ENCODE measurements around the gene OSTF1. TPM values are rescaled to one million over a fixed set of nuclear protein-coding genes. Genes with fewer than 3 reads are reported as not detected.

The OSTF1 gene
- total and polyA plus RNA-seq, 10 of the 15 experiments (the other 5 are each of a cell fraction or from before 2014, with no cell fraction given) = 36.2 to 82.4 (median 46.9) TPM

DNA sequence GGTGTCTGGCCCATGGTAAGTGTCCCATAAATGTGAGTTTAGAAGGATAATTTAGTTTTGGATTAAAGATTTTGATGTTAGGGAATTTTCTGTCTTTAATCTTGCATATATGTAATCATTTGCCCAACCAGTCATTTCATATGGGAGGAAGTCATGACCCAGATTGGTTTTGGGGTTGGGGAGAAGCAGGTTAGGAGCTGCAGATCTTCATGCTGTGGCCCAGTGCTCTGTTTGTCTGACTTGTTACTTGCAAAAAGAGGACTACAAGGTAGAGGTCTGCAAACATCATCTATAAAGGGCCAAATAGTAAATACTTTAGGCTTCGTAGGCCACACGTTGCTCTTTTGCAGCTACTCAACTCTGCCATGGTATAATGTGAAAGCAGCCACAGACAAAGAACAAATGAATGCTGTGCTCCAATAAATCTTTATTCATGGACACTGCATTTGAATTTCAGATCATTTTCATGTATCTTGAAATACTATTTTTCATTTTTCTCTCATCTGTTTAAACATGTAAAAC is 16.8 kb downstream of the OSTF1 start:
- in situ Hi-C loops (cut with MboI) (no loop called here), intact Hi-C loops (cut with micrococcal nuclease; ENCODE audit: unreplicated experiment) (no loop called here)
- FAIRE-seq (no peak), DNase-seq (ENCODE audit: low read depth, low spot score) (no peak), ATAC-seq (no peak)
- Histone ChIP-seq H3K36me3 (ENCODE audit: control insufficient read depth in 2 of 2, insufficient read depth in 2 of 2, low read length in 1 of 2) (peaks cover 0 to 4% of the 10 kb centered on the region in 2 experiments; a peak in 1 of 4 replicates), H3K4me1 (ENCODE audit: control insufficient read depth, insufficient read depth, low read length) (no peaks in the 10 kb centered on the region), H3K9ac (ENCODE audit: control insufficient read depth, insufficient read depth, low read length) (no peak overlapping the region), H3K27me3 (replicated peaks in 1 of 2; ENCODE audit: control insufficient read depth in 2 of 2, insufficient read depth in 2 of 2, low read length in 1 of 2) (no peaks in the 10 kb centered on the region), H4K20me1 (ENCODE audit: control insufficient read depth, insufficient read depth) (no peaks in the 10 kb centered on the region; the same call in 1 of the 2 replicates), H3K4me3 (no peak overlapping the region), H3K4me2 (ENCODE audit: control insufficient read depth, insufficient read depth) (no peak overlapping the region), H3K79me2 (ENCODE audit: control insufficient read depth, insufficient read depth, low read length) (peaks cover 2% of the 10 kb centered on the region), H3K9me3 (replicated peaks; ENCODE audit: control insufficient read depth, insufficient read depth, low read length) (no peaks in the 10 kb centered on the region), H2AFZ (ENCODE audit: control insufficient read depth, low read depth, low read length) (no peak overlapping the region), H3K27ac (ENCODE audit: control insufficient read depth, insufficient read depth) (no peak overlapping the region)
- CTCF ChIA-PET = interaction anchor here (1.2 to 1.6 kb wide), 2 partner anchors 12 to 15 kb away, joined by 3 to 4 read pairs; no protein-coding TSS in a partner anchor
- RAD21 ChIA-PET (ENCODE audit: unreplicated experiment) = no interaction called here
- WGBS (ENCODE audit: insufficient coverage, insufficient replicate concordance, low lambda C conversion rate, missing lambda C conversion rate) = 97% methylated on average over 2 of the region's 2 CpGs
- POLR2A ChIA-PET = no interaction called here
- SMC1A ChIA-PET (ENCODE audit: uncharacterized antibody, unreplicated experiment) = interaction anchor here (1.0 to 1.4 kb wide), 2 partner anchors 13 to 30 kb away, joined by 3 to 4 read pairs; no protein-coding TSS in a partner anchor
- no TSS peak for BruUV-seq (replicated peaks)
- TF ChIP-seq CBFB (IDR thresholded peaks at IDR 0.05; ENCODE audit: low read depth) = no peak
- TF ChIP-seq, protein P1, sequence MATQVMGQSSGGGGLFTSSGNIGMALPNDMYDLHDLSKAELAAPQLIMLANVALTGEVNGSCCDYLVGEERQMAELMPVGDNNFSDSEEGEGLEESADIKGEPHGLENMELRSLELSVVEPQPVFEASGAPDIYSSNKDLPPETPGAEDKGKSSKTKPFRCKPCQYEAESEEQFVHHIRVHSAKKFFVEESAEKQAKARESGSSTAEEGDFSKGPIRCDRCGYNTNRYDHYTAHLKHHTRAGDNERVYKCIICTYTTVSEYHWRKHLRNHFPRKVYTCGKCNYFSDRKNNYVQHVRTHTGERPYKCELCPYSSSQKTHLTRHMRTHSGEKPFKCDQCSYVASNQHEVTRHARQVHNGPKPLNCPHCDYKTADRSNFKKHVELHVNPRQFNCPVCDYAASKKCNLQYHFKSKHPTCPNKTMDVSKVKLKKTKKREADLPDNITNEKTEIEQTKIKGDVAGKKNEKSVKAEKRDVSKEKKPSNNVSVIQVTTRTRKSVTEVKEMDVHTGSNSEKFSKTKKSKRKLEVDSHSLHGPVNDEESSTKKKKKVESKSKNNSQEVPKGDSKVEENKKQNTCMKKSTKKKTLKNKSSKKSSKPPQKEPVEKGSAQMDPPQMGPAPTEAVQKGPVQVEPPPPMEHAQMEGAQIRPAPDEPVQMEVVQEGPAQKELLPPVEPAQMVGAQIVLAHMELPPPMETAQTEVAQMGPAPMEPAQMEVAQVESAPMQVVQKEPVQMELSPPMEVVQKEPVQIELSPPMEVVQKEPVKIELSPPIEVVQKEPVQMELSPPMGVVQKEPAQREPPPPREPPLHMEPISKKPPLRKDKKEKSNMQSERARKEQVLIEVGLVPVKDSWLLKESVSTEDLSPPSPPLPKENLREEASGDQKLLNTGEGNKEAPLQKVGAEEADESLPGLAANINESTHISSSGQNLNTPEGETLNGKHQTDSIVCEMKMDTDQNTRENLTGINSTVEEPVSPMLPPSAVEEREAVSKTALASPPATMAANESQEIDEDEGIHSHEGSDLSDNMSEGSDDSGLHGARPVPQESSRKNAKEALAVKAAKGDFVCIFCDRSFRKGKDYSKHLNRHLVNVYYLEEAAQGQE (IDR thresholded peaks at IDR 0.05; ENCODE audit: low read depth, low read length) = no peak
- no peak for TF ChIP-seq ZNF384 (IDR thresholded peaks at IDR 0.05; ENCODE audit: borderline replicate concordance, low read depth, low read length)
- no peak for TF ChIP-seq POLR2AphosphoS5 (IDR thresholded peaks at IDR 0.05; ENCODE audit: low read length)
- TF ChIP-seq STAT3 (IDR thresholded peaks at IDR 0.05; ENCODE audit: low read depth, low read length) = no peak
- TF ChIP-seq, protein P2, sequence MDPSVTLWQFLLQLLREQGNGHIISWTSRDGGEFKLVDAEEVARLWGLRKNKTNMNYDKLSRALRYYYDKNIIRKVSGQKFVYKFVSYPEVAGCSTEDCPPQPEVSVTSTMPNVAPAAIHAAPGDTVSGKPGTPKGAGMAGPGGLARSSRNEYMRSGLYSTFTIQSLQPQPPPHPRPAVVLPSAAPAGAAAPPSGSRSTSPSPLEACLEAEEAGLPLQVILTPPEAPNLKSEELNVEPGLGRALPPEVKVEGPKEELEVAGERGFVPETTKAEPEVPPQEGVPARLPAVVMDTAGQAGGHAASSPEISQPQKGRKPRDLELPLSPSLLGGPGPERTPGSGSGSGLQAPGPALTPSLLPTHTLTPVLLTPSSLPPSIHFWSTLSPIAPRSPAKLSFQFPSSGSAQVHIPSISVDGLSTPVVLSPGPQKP (IDR thresholded peaks at IDR 0.05; ENCODE audit: low read depth, low read length) = no peak
- TF ChIP-seq RAD21 (IDR thresholded peaks at IDR 0.05; ENCODE audit: insufficient read depth, low read depth, low read length) = no peak
- no peak for TF ChIP-seq HDGF (IDR thresholded peaks at IDR 0.05)
- TF ChIP-seq RFX5 (IDR thresholded peaks at IDR 0.05; ENCODE audit: low read depth, low read length) = no peak
- no peak for TF ChIP-seq KAT2A (conservative IDR thresholded peaks at IDR 0.05; ENCODE audit: control insufficient read depth, low read depth, low read length)
- no peak for TF ChIP-seq IRF4 (IDR thresholded peaks at IDR 0.05; ENCODE audit: low read depth, low read length)
- TF ChIP-seq, protein P3, sequence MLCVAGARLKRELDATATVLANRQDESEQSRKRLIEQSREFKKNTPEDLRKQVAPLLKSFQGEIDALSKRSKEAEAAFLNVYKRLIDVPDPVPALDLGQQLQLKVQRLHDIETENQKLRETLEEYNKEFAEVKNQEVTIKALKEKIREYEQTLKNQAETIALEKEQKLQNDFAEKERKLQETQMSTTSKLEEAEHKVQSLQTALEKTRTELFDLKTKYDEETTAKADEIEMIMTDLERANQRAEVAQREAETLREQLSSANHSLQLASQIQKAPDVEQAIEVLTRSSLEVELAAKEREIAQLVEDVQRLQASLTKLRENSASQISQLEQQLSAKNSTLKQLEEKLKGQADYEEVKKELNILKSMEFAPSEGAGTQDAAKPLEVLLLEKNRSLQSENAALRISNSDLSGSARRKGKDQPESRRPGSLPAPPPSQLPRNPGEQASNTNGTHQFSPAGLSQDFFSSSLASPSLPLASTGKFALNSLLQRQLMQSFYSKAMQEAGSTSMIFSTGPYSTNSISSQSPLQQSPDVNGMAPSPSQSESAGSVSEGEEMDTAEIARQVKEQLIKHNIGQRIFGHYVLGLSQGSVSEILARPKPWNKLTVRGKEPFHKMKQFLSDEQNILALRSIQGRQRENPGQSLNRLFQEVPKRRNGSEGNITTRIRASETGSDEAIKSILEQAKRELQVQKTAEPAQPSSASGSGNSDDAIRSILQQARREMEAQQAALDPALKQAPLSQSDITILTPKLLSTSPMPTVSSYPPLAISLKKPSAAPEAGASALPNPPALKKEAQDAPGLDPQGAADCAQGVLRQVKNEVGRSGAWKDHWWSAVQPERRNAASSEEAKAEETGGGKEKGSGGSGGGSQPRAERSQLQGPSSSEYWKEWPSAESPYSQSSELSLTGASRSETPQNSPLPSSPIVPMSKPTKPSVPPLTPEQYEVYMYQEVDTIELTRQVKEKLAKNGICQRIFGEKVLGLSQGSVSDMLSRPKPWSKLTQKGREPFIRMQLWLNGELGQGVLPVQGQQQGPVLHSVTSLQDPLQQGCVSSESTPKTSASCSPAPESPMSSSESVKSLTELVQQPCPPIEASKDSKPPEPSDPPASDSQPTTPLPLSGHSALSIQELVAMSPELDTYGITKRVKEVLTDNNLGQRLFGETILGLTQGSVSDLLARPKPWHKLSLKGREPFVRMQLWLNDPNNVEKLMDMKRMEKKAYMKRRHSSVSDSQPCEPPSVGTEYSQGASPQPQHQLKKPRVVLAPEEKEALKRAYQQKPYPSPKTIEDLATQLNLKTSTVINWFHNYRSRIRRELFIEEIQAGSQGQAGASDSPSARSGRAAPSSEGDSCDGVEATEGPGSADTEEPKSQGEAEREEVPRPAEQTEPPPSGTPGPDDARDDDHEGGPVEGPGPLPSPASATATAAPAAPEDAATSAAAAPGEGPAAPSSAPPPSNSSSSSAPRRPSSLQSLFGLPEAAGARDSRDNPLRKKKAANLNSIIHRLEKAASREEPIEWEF (IDR thresholded peaks at IDR 0.05; ENCODE audit: insufficient replicate concordance, low read depth, low read length) = no peak
- TF ChIP-seq CBX5 (IDR thresholded peaks at IDR 0.05; ENCODE audit: low read depth) = no peak
- TF ChIP-seq RB1 (IDR thresholded peaks at IDR 0.05; ENCODE audit: borderline replicate concordance) = no peak

All from GM12878 (cell line).